Heart left ventricle (tissue), 16 donors: Measurements from ENCODE around the gene THNSL1. TPM values are rescaled to one million over a fixed set of nuclear protein-coding genes. Genes with fewer than 3 reads are reported as not detected.

Experiments
- ATAC-seq, 4 donors: fragments of 200-7000 bp; cut with Tn5 transposase; one replicate each; pipeline ENCODE4 v1.9.1; 2020 to 2022; ENCODE audit warnings: moderate library complexity in 4 of 4, mild to moderate bottlenecking in 3 of 4, moderate number of reproducible peaks in 1 of 4
- DNase-seq, 5 donors: peaks; one replicate each; pipeline ENCODE4 v3.0.0-alpha.2; 2020
- H3K27ac ChIP-seq, 12 donors: fragments of 200-600 bp; sonication (generic) in 4 of 12; one replicate each; pipeline versions ENCODE4 v1.5.0 to v1.8.0; 2016 to 2022; ENCODE audit warnings: mild to moderate bottlenecking in 2 of 12
- H3K27me3 ChIP-seq, 9 donors: fragments of 200-600 bp; sonication (generic) in 2 of 9; one replicate each; pipeline versions ENCODE4 v1.5.1 to v1.8.0; 2016 to 2022; ENCODE audit warnings: mild to moderate bottlenecking in 3 of 9
- H3K36me3 ChIP-seq, 9 donors: fragments of 200-600 bp; sonication (generic) in 2 of 9; one replicate each; pipeline versions ENCODE4 v1.5.0 to v1.8.0; 2018 to 2022; ENCODE audit warnings: mild to moderate bottlenecking in 2 of 9
- H3K4me1 ChIP-seq, 12 donors: fragments of 200-600 bp; sonication (generic) in 4 of 12; one replicate each; pipeline versions ENCODE4 v1.5.0 to v1.8.0; 2016 to 2022; ENCODE audit warnings: mild to moderate bottlenecking in 3 of 12
- H3K4me3 ChIP-seq, 12 donors: fragments of 200-600 bp; sonication (generic) in 4 of 12; one replicate each; pipeline versions ENCODE4 v1.5.0 to v1.8.0; 2017 to 2022; ENCODE audit warnings: mild to moderate bottlenecking in 9 of 12, moderate library complexity in 4 of 12
- H3K9me3 ChIP-seq, 12 donors: fragments of 200-600 bp; sonication (generic) in 4 of 12; one replicate each; pipeline versions ENCODE4 v1.5.0 to v1.8.0; 2016 to 2022; ENCODE audit warnings: mild to moderate bottlenecking in 1 of 12
- CTCF ChIP-seq, 12 donors: fragments of 200-600 bp; sonication (generic) in 4 of 12; IDR thresholded peaks; one replicate each; pipeline versions ENCODE4 v1.5.0 to v1.8.0; 2018 to 2022; ENCODE audit warnings: antibody characterized with exemption in 12 of 12, mild to moderate bottlenecking in 5 of 12
- POLR2A ChIP-seq, 2 donors: fragments of 450-650 bp; IDR thresholded peaks; one replicate each; pipeline ENCODE4 v1.6.1; 2017; ENCODE audit warnings: antibody characterized with exemption in 2 of 2, mild to moderate bottlenecking in 2 of 2, moderate library complexity in 2 of 2
- WGBS, 4 donors: extraction: QIAGEN DNeasy Blood & Tissue Kit in 2 of 4; methylation state at CpG; one replicate each; pipeline versions ENCODE4 v1.1.5 to v1.1.7; 2013 to 2018; 5-methylcytosine and 5-hydroxymethylcytosine counted together
- intact Hi-C, 10 donors: fragments of 100-400 bp; cut with DNase I; formaldehyde crosslinking; loops; one replicate each; pipeline versions ENCODE4 v1.11.1 to v1.14.2; 2022
- polyA plus RNA-seq, 2 donors: library from polyadenylated mRNA; stranded (reverse); fragments of 200-250 nt; gene quantifications; one replicate each; pipeline ENCODE4 v1.2.3, GENCODE V29; 2013
- total RNA-seq, 9 donors: library from RNA; depleted of rRNA in 2 of 9; stranded (reverse); fragments of >200 nt in 2 of 9; fragmentation: NEBNext Ultra II Directional in 3 of 9; extraction: Animal tissue kit (Norgen Biotek cat#: 25700) in 3 of 9; gene quantifications; one replicate each; pipeline versions ENCODE4 v1.1.0 to v1.2.4, GENCODE V29; 2016 to 2023
- donor health status: ischemic (EF 13 %, LVEDD 7.1; RV severe dilation, severe dysfunction).
- donor health status: healthy with polysubstance abuse.
- donor health status: DM: no; HTN: yes; CAD: no.
- donor health status: DM: no; HTN: no; CAD: no.
- donor health status: ischemic (EF 25% LVEDD 6.9; RV normal size, moderate dysfunction).
- donor health status: ischemic (EF 25% LVEDD 5.7; RV mildly dilated, moderate dysfunction).
- donor health status: healthy.
- donor health status: DM: yes; HTN: yes; CAD: no.
- donor health status: ischemic (EF 35%, LVEDD 5.7; RV mildly dilated, moderate dysfunction).
- donor health status: nonischemic (EF 11% LVEDD 7.7; RV severe dilation, severe dysfunction).
- donor health status: DM: yes; HTN: yes; CAD: no.
- donor health status: PGD.
- donor health status: ischemic (EF 29% LVEDD 5.4; RV normal size, mild dysfunction).
- donor health status: nonischemic (EF 23%, LVEDD 6.1; RV moderate dilation, normal function).

THNSL1 gene
- total and polyA plus RNA-seq, 11 donors: 1.9 to 6.9 (median 3.9) TPM

GRCh38 chr10:25024528-25024927 is 8.1 kb downstream of the THNSL1 start:
- TF ChIP-seq POLR2A (IDR thresholded peaks at IDR 0.05): no peak
- ATAC-seq (peak in 1 of 4 donors; percentile 29), DNase-seq (no peak)
- intact Hi-C loops: loop anchor here in 2 of 10 donors (5.0 to 10.0 kb wide), 2 partner anchors 58 to 200 kb away; no protein-coding TSS in a partner anchor
- Histone ChIP-seq H3K4me3 (no peak overlapping the region), H3K9me3 (no peaks in the 10 kb centered on the region), H3K27me3 (no peaks in the 10 kb centered on the region), H3K36me3 (no peaks in the 10 kb centered on the region), H3K4me1 (peaks cover 0 to 25% (median 6%) of the 10 kb centered on the region in 12 donors), H3K27ac (peak overlapping the region in 2 of 12 donors; percentile 6 to 14)
- 51 to 69% (median 61%) methylated on average over 8 of the region's 8 CpGs for WGBS, 4 donors

GRCh38 chr10:25026463-25026862 is 10.1 kb downstream of the THNSL1 start:
- intact Hi-C loops: loop anchor here in 8 of 10 donors (1.0 to 10.0 kb wide), 4 partner anchors 36 to 198 kb away; no protein-coding TSS in a partner anchor
- ATAC-seq: no peak

GRCh38 chr10:25028711-25029110 is 12.3 kb downstream of the THNSL1 start:
- Histone ChIP-seq H3K36me3 (no peaks in the 10 kb centered on the region), H3K9me3 (peaks cover 0 to 11% (median 0%) of the 10 kb centered on the region in 12 donors), H3K4me1 (peaks cover 0 to 16% (median 5%) of the 10 kb centered on the region in 12 donors), H3K4me3 (no peak overlapping the region), H3K27me3 (no peaks in the 10 kb centered on the region), H3K27ac (no peak overlapping the region)
- TF ChIP-seq CTCF (IDR thresholded peaks at IDR 0.05): no peak
- no peak for TF ChIP-seq POLR2A (IDR thresholded peaks at IDR 0.05)
- ATAC-seq: no peak
- no peak for DNase-seq
- WGBS, 4 donors: 95 to 98% (median 97%) methylated on average over 1 of the region's 1 CpG
- intact Hi-C loops: loop anchor here in 6 of 10 donors (2.0 to 10.0 kb wide), 4 partner anchors 34 to 196 kb away; no protein-coding TSS in a partner anchor

More at GRCh38 chr10:25026463-25026862, 10.1 kb downstream of the THNSL1 start:
- H3K27ac ChIP-seq: no peak overlapping the region
- DNase-seq: no peak
- H3K27me3 ChIP-seq: no peaks in the 10 kb centered on the region
- 89 to 99% (median 91%) methylated on average over 1 of the region's 1 CpG for WGBS, 4 donors
- H3K9me3 ChIP-seq: peaks cover 0 to 11% (median 0%) of the 10 kb centered on the region in 12 donors
- no peak overlapping the region for H3K4me3 ChIP-seq
- H3K36me3 ChIP-seq: no peaks in the 10 kb centered on the region
- TF ChIP-seq POLR2A (IDR thresholded peaks at IDR 0.05) (no peak), CTCF (IDR thresholded peaks at IDR 0.05) (peak; percentile 6 to 59 (median 36))
- peaks cover 0 to 25% (median 6%) of the 10 kb centered on the region in 12 donors for H3K4me1 ChIP-seq

- ATAC-seq (no peak), DNase-seq (no peak)
- H3K27ac ChIP-seq: no peak overlapping the region
- H3K36me3 ChIP-seq: no peaks in the 10 kb centered on the region
- no peak overlapping the region for H3K4me3 ChIP-seq
- no peaks in the 10 kb centered on the region for H3K27me3 ChIP-seq
- intact Hi-C loops: loop anchor here in 6 of 10 donors (2.0 to 10.0 kb wide), 4 partner anchors 33 to 195 kb away; no protein-coding TSS in a partner anchor
- H3K9me3 ChIP-seq: peaks cover 0 to 11% (median 0%) of the 10 kb centered on the region in 12 donors
- TF ChIP-seq CTCF (IDR thresholded peaks at IDR 0.05): no peak
- TF ChIP-seq POLR2A (IDR thresholded peaks at IDR 0.05): no peak
- WGBS, 4 donors: 93 to 98% (median 95%) methylated on average over 2 of the region's 2 CpGs
- H3K4me1 ChIP-seq: peaks cover 0 to 10% (median 2%) of the 10 kb centered on the region in 12 donors
Measured at GRCh38 chr10:25029519-25029918, 13.1 kb downstream of the THNSL1 start.
